ENCODE results near the gene CPSF4L. TPM values are rescaled to one million over a fixed set of nuclear protein-coding genes. Genes with fewer than 3 reads are reported as not detected.

Gene CPSF4L
- total RNA-seq, 1 experiment from 2014 or later: not detected

GRCh38 chr17:73284354-73284753 lies 22.7 kb upstream of the CPSF4L start:
- DNase-seq (ENCODE audit: low read depth, low spot score) (no peak), ATAC-seq (no peak)
- ChIA-PET CTCF (no interaction called here), POLR2A (interaction anchor here (0.5 kb wide), 1 partner anchor 553 kb away, joined by 3 read pairs; no protein-coding TSS in a partner anchor)
- peaks cover 29% of the 10 kb centered on the region for H3K4me1 ChIP-seq (ENCODE audit: control insufficient read depth, insufficient read depth, low read length)
- intact Hi-C loops (cut with micrococcal nuclease; ENCODE audit: unreplicated experiment) (no loop called here), in situ Hi-C loops (cut with HindIII; ENCODE audit: low pct_unique_long_range_greater_than_20kb, low sequenced_read_pairs) (loop anchor here (10.0 kb wide), 1 partner anchor 310 kb away; no protein-coding TSS in a partner anchor)
- BruUV-seq (replicated peaks): no TSS peak
- no peak overlapping the region for H3K27ac ChIP-seq (ENCODE audit: low read length)
- no peaks in the 10 kb centered on the region for H3K27me3 ChIP-seq (ENCODE audit: control insufficient read depth, insufficient read depth, low read length)
- H3K9me3 ChIP-seq (ENCODE audit: control insufficient read depth, insufficient read depth, low read depth, low read length): no peaks in the 10 kb centered on the region
- TF ChIP-seq TCF7L2 (IDR thresholded peaks at IDR 0.05; ENCODE audit: low read depth, low read length) (no peak), POLR2AphosphoS5 (IDR thresholded peaks at IDR 0.05; ENCODE audit: low read depth, low read length) (no peak), SIN3A (IDR thresholded peaks at IDR 0.05; ENCODE audit: borderline replicate concordance, insufficient read depth, low read depth, low read length) (no peak), REST (IDR thresholded peaks at IDR 0.05; ENCODE audit: insufficient read depth in 1 of 2, low read depth in 2 of 2, low read length in 1 of 2) (no peak), CTCF (IDR thresholded peaks at IDR 0.05) (no peak)
- H3K36me3 ChIP-seq (ENCODE audit: control insufficient read depth, insufficient read depth, low read length): no peaks in the 10 kb centered on the region
- no peak overlapping the region for H3K4me3 ChIP-seq (ENCODE audit: low read depth in 2 of 2, low read length in 2 of 2)

GRCh38 chr17:73283841-73284282 lies 22.2 kb upstream of the CPSF4L start:
- ChIA-PET POLR2A (interaction anchor here (0.7 kb wide), 1 partner anchor 356 kb away, joined by 3 read pairs; no protein-coding TSS in a partner anchor), CTCF (no interaction called here)
- no peak overlapping the region for H3K4me3 ChIP-seq (ENCODE audit: low read depth in 2 of 2, low read length in 2 of 2)
- H3K4me1 ChIP-seq (ENCODE audit: control insufficient read depth, insufficient read depth, low read length): peaks cover 24% of the 10 kb centered on the region
- H3K9me3 ChIP-seq (ENCODE audit: control insufficient read depth, insufficient read depth, low read depth, low read length): no peaks in the 10 kb centered on the region
- ATAC-seq (no peak), DNase-seq (ENCODE audit: low read depth, low spot score) (no peak)
- H3K27me3 ChIP-seq (ENCODE audit: control insufficient read depth, insufficient read depth, low read length): no peaks in the 10 kb centered on the region
- intact Hi-C loops (cut with micrococcal nuclease; ENCODE audit: unreplicated experiment): no loop called here
- BruUV-seq (replicated peaks): TSS peak; percentile 84
- no peak overlapping the region for H3K27ac ChIP-seq (ENCODE audit: low read length)
- in situ Hi-C loops (cut with HindIII; ENCODE audit: low pct_unique_long_range_greater_than_20kb, low sequenced_read_pairs): loop anchor here (10.0 kb wide), 1 partner anchor 309 kb away; no protein-coding TSS in a partner anchor
- no peak for TF ChIP-seq SIN3A (IDR thresholded peaks at IDR 0.05; ENCODE audit: borderline replicate concordance, insufficient read depth, low read depth, low read length)
- TF ChIP-seq POLR2AphosphoS5 (IDR thresholded peaks at IDR 0.05; ENCODE audit: low read depth, low read length): no peak
- TF ChIP-seq REST (IDR thresholded peaks at IDR 0.05; ENCODE audit: insufficient read depth in 1 of 2, low read depth in 2 of 2, low read length in 1 of 2): no peak
- no peak for TF ChIP-seq CTCF (IDR thresholded peaks at IDR 0.05)
- no peaks in the 10 kb centered on the region for H3K36me3 ChIP-seq (ENCODE audit: control insufficient read depth, insufficient read depth, low read length)

All from Panc1 (cell line).